ENCODE results near the gene SEZ6L2. TPM values are rescaled to one million over a fixed set of nuclear protein-coding genes. Genes with fewer than 3 reads are reported as not detected.

SEZ6L2 gene
- total RNA-seq, 4 donors from 2014 or later = 1.4 to 100 (median 3.1) TPM

GRCh38 chr16:29844575-29845331 is 54.6 kb downstream of the SEZ6L2 start:
- TF ChIP-seq POLR2A (IDR thresholded peaks at IDR 0.05) (no peak), CTCF (IDR thresholded peaks at IDR 0.05) (no peak)
- intact Hi-C loops (cut with DNase I; ENCODE audit: low total_unique reads) = loop anchor here (10.0 kb wide), 1 partner anchor 140 kb away; no protein-coding TSS in a partner anchor
- H3K4me3 ChIP-seq (ENCODE audit: low read depth, poor library complexity, severe bottlenecking) = no peak overlapping the region
- 89 to 92% methylated on average over 27 to 28 of the region's 28 CpGs for WGBS, 2 donors
- no peak for DNase-seq (ENCODE audit: low spot score in 2 of 2)

GRCh38 chr16:29843931-29844330 is 55.4 kb downstream of the SEZ6L2 start:
- no peak for TF ChIP-seq POLR2A (IDR thresholded peaks at IDR 0.05)
- TF ChIP-seq CTCF (IDR thresholded peaks at IDR 0.05) = no peak

DNA sequence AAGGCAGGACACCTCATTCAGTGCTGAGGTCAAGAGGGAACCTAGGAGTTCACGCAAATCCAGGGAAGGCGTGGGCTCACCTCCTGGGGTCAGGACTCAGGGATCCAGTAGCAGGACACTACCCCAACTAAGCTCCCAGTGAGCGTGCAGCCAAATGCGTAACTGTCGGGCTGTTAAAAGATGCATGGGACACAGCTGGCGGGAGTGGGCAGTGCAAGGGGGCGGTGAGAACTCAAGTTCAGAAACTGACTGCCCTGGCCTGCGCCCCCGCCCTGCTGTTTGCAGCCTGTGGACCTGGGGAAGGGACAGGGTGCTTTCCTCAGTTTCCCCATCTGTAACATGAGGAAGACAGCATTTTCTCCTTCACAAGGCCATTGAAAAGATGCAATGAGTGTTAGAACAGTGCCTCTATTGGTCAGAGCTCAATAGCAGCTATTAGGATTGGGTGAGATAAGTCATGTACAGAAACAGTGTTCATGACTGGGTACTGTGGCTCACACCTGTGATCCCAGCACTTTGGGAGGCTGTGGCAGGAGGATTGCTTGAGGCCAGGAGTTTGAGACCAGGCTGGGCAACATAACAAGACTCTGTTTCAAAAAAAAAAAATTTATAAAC is 56.5 kb downstream of the SEZ6L2 start:
- intact Hi-C loops (cut with DNase I; ENCODE audit: low total_unique reads) = loop anchor here (10.0 kb wide), 1 partner anchor 138 kb away; no protein-coding TSS in a partner anchor
- no peak overlapping the region for H3K4me3 ChIP-seq (ENCODE audit: low read depth, poor library complexity, severe bottlenecking)
- no peak for TF ChIP-seq CTCF (IDR thresholded peaks at IDR 0.05)
- no peak for TF ChIP-seq POLR2A (IDR thresholded peaks at IDR 0.05)
- DNase-seq (ENCODE audit: low spot score in 2 of 2) = no peak
- 92% methylated on average over 9 of the region's 9 CpGs for WGBS, 2 donors

More at GRCh38 chr16:29843931-29844330, 55.4 kb downstream of the SEZ6L2 start:
- intact Hi-C loops (cut with DNase I; ENCODE audit: low total_unique reads) = loop anchor here (10.0 kb wide), 1 partner anchor 139 kb away; no protein-coding TSS in a partner anchor
- DNase-seq (ENCODE audit: low spot score in 2 of 2) = no peak
- H3K4me3 ChIP-seq (ENCODE audit: low read depth, poor library complexity, severe bottlenecking) = no peak overlapping the region
- WGBS, 2 donors = 88 to 92% methylated on average over 8 of the region's 8 CpGs

GRCh38 chr16:29841631-29842030 is 57.7 kb downstream of the SEZ6L2 start:
- DNase-seq (ENCODE audit: low spot score in 2 of 2) = no peak
- WGBS, 2 donors = 89 to 91% methylated on average over 22 to 23 of the region's 23 CpGs
- TF ChIP-seq POLR2A (IDR thresholded peaks at IDR 0.05) (no peak), CTCF (IDR thresholded peaks at IDR 0.05) (no peak)
- intact Hi-C loops (cut with DNase I; ENCODE audit: low total_unique reads) = loop anchor here (10.0 kb wide), 1 partner anchor 137 kb away; no protein-coding TSS in a partner anchor
- no peak overlapping the region for H3K4me3 ChIP-seq (ENCODE audit: low read depth, poor library complexity, severe bottlenecking)

DNA sequence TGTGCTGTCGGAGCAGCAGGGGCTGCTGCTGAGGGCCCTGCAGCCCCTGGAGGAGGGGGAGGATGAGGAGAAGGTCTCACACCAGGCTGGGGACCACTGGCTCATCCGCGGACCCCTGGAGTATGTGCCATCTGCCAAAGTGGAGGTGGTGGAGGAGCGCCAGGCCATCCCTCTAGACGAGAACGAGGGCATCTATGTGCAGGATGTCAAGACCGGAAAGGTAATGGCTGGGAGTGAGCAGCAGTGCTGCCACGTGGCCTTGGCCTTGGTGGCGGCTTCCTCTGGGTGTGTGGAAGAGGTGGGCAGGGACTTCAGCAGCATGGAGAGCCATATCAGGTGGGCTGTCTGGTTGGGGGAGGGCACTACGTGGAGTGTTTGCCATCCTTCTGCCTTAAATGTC is 59.1 kb downstream of the SEZ6L2 start:
- no peak for TF ChIP-seq POLR2A (IDR thresholded peaks at IDR 0.05)
- TF ChIP-seq CTCF (IDR thresholded peaks at IDR 0.05) = no peak
- intact Hi-C loops (cut with DNase I; ENCODE audit: low total_unique reads) = loop anchor here (10.0 kb wide), 1 partner anchor 135 kb away; no protein-coding TSS in a partner anchor
- no peak overlapping the region for H3K4me3 ChIP-seq (ENCODE audit: low read depth, poor library complexity, severe bottlenecking)
- 84 to 89% methylated on average over 10 of the region's 10 CpGs for WGBS, 2 donors
- DNase-seq (ENCODE audit: low spot score in 2 of 2) = no peak
